Middle frontal gyrus (tissue), 1 donor: Measurements from ENCODE around the gene FGGY.
A peak's percentile ranks its signal among the peaks of the same experiment; 100 is the strongest.
"Not testable (repeated sequence)": the region's sequence is repeated elsewhere in the genome, so short reads cannot be mapped to it uniquely, and the experiment has no call there.

ENCODE experiments used
- DNase-seq: peaks from one replicate; pipeline ENCODE4 v3.0.0-alpha.2; 2015; ENCODE audit warnings: low spot score; ENCODE audit errors: extremely low spot score

The FGGY gene

DNA sequence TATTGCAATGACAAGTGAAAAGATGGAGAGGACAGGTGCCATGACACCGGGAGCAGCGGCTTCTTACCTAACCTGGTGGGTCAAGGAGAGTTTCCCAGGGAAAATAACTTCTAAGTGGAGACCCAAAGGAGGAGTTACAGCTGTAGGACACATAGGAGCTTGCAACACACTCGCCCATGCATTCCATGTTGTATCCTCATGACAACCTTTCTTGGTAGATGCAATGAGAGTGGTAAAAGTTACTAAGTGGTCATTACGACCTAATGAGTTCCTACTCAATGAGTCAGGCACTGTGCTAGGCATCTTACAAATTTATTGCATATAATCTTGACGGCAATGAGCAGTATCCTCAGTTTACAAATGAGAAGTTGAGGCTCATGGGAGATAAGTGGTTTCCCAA is 398.4 kb downstream of the FGGY start:
- DNase-seq = no peak

DNA sequence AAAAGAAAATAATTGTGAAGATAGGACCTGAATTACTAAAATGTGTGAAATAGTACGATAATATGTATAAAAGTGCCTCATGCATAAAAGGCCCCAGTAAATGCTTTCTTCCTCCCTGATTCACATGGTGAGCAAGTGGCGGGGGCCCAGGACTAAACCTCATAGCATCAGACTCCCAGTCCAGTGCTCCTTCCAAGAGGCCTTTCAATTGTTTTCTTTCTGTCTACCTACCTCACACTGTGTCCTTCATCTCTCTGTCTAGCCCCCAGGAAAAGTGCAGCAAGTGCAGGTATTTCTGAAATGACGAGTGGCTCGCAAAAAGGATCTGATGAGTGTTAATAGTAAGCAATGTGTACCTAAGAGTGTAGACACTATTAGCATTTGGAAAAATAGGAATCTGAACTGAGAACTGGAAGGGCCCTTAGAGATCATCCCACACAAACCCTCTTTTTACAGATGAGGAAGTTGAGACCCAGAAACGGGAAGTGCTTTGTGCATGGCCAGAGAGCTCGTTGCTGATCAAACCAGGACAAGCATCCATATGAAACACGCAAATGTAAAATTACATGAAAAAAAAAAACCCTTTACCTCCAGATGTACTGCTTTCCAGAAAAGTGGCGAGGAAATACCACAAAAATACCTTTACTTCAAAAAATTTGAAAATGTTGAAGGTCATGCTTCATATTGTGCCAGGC is 399.7 kb downstream of the FGGY start:
- no peak for DNase-seq

DNA sequence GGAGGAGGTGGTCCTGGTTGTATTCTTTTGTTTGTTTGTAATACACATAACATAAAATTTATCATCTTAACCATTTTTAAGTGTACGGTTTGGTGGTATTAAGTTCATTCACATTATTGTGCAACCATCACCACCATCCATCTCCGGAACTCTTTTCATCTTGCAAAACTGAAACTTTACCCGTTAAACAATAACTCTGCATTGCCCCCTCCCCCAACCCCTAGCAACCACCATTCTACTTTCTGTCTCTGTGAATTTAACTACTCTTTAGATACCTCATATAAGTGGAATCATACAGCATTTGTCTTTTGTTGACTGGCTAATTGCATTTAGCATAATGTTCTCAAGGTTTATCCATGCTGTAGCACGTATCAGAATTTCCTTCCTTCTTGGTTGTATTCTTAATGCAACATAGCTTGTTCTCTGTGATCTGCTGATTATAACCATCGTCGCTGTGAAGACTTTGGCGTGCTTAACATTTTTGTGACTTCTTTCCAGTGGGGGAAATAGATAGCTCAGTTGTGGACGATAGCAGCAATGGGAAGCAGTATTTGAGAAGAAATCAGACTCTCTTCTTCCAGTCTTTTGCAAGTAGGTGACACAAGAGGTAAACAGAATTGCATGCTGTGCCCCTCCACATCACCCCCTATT is 400.4 kb downstream of the FGGY start:
- no peak for DNase-seq

DNA sequence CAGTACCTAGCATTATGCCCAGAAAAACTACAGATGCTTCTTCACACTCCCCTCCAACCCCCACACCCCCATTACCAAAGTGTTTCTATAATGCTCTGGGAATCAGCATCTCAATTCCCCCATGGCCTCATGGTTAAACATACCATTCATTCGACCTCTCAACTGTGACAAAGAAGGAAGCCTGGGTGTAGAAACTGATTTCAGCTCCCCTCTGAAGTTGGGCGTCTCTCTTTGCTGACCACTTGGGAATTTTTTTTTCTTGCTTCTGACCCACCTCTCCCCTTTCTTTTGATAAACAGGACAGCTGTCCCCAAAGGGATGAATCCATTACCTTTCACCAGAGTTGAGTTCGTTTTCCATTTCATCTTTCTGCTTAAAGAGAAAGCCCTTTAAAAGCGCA is 401.5 kb downstream of the FGGY start:
- DNase-seq = no peak

DNA sequence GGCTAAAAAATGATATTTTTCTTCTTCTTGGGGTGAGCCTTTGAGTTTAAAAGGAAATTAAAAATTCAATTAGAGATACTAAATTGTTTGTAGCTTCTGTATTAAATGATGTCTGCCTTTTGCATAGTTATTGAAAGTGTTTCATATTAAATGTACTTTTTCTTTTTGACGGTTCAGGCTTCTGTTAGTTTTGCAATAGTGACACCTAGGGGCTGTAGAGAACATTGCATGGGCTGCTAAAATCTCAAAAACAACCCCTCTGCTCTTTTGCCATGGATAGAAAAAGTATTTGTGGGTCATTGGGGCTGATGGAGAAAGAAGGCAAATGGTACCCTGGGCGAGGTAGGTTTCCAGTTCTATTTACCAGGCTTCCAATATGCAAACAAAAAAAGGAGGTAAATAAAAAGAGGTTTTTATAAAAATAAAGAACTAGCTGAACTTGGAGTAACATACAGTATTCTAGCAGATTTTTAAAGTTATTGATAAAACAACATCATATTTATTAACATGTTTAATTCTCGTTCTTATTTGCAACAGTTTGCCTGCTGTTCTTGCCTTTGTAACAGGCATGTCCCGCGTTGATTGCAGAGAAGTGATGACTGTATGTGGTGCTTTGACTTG is 402.4 kb downstream of the FGGY start:
- peak; percentile 33 for DNase-seq

DNA sequence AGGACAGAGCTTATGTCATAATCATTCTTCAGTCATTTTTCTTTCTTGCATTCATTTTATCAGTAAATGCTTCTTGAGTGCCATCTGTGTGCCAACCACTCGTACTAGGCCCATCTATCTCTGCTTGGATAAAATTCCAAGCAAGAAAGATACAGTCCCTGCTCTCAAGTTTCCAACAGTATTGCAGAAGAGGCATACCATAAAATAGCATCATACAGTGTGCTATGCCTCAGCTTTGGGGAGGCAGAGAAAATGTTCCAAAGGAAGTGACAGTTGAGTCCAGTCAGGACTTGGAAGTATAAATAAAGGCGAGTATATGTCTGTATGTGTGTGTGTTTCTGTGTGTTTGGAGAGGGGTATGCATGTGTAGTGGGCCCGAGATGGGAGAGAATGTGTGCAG is 404.5 kb downstream of the FGGY start:
- no peak for DNase-seq

DNA sequence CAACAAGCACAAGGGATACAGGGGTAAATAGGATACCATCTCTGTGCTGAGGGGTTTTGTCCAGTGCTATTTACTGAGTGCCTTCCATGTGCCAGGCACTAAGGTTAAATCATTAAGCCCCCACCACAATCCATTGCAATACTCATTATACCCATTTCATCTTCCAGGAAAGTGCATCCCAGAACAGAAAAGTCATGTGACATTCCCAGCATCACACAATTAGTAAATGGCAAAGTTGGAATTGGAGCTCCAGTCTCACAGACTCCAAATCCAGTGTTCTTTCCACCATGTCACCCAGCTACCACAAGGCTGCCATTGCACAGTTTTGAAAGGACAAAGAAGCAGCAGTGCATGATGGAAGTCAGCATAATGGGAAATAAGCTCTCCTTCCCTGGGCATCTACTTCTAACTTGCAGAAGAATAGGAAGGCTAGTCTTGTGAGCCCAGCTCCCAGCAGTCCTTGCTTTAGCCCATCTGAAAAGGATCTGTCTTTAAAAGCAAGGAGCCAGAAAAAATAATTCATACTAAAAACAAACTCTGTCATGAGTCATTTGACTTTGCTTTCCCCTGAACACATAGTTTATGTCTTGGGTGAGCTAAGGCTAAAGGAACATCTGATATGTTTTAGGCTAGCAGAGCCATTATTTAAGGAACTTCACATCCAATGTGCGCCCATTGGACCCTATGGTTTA is 406.5 kb downstream of the FGGY start:
- DNase-seq = no peak

DNA sequence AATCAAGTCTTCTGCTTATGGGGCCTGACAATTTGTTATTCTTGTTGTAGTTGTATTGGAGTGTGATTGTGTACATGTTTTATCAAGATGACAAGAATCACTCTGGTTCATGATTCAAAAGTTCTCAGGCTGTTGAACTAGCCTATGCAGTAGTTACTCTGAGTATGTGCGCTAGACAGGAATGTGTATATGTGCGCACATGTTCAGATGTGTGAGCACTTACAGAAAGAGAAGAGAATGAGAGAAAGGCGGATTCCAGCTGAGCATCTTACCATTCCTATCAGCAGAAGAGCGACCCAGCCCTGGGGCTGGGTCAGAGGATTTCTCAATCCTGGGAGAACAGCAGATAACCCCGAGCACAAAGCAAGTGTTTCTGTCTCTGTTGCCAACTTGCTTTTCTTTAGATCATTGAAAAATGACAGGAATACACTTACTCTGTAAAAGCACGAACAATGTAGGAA is 407.1 kb downstream of the FGGY start:
- no peak for DNase-seq

DNA sequence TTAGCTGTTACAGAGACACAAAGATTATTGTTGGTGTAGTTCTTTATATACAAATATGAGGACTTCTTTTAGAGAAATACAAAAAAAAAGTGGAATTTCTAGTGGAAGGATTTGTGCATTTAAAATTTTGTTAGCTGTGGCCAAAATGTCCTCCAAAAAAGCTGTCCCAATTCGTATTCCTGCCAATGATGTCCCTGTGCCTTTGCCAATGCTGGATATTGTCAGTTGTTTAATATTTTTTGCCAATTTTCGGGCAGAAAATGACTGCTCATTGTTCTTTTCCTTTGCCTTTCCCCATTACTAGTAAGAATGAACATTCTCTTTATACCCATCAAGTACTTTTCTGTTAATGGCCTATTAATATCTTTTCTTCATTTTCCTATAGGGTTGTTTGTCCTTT is 407.8 kb downstream of the FGGY start:
- DNase-seq = no peak

DNA sequence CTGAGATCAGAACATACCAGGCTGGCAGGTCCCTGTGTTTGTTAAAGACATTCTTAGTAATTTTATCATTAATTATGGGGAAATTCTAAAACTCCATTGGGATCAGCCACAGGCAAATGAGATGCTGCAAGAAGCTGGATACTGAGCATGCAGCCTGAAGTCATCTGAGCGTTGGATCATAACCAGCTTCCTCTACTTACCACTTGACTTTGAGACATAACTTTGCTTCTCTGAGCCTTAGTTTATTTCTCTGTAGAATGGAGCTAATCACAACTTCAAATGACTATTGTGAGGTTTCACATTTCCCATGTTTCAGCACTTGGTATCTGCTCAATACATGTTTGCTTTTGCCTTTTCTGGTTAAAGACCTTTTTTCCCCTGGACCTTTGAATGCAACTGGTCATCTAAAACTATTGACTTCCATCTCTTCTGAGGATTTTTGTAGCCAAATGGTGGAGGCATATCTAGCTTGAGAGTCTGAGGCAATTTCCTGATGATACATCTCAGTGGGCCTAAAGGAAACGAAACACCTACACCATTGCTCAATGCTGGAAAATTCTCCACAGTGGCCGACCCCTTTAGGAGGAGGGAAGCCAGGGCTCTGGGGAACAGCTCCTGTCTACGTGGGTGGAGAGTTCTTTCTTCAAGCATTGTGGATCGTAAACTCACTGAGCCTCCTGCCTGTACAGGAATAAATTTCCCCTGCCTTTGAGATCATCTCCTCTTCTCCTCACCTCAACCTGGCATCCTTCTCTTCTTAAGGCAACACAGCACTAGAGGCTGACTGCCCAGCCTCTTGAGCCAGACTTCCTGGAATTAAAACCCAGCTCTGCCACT is 408.8 kb downstream of the FGGY start:
- no peak for DNase-seq

DNA sequence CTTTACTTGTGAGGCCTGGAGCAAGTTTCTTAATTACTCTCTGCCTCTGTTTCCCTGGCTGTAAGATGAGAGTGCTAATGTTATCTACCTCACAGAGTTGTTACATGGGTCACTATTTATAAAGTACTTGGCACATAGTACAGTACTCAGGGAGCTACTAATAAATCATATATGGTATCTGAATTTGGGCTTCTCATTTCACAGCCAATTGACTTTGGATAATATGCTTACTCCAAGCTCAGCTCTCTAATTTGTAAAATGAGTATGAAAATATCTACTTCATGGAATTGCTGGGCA is 409.4 kb downstream of the FGGY start:
- DNase-seq = no peak

DNA sequence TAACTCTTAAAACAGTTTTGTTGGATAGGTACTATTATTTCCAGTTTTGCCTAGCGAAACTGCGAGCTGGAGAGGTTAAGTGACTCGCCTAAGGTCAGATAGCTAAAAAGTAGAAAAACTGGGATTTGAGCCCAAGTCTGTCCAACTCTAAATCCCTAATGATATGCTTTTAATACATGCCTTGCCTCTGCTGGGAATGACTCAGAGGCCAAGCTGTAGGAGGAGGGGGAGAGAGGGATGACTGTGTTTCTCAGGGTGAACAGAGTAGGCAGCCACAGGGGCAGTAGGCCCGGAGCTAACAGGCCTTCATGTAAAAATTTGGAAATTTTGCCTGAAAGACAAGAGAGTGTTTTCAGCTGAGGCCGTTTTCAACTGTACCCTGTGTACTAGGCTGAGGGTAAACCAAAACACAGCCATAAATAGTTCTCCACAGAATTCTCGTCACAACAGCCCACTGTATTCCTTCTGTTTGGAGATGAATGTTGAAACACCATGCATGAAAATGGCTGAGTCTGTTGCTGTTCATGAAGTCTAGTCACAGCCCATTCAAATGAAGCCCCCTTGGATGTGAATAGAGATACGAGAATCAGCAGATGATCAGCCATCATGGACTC is 410.4 kb downstream of the FGGY start:
- no peak for DNase-seq

DNA sequence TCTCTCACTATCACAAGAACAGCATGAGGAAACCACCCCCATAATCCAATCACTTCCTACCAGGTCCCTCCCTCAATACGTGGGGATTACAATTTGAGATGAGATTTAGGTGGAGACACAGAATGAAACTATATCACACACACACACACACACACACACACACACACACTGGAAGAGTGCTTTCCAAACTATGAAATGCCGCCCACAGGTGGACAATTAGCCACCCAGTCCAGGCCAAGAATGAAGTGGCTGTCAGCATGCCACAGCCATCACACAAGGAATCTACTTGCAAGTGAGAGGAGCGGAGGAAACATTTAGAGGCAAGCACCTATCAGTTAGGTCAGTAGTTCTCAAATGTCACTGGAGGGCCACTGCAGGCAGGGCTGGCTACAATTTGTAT is 412.4 kb downstream of the FGGY start:
- no peak for DNase-seq

DNA sequence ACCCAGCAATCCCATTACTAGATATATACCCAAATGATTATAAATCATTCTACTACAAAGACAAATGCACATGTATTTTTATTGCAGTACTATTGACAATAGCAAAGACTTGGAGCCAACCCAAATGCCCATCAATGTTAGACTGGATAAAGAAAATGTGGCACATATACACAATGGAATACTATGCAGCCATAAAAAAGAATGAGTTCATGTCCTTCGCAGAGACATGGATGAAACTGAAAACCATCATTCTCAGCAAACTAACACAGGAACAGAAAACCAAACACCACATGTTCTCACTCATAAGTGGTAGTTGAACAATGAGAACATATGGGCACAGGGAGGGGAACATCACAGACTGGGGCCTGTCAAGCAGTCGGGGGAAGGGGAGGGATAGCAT is 414.0 kb downstream of the FGGY start:
- not testable (repeated sequence) for DNase-seq

DNA sequence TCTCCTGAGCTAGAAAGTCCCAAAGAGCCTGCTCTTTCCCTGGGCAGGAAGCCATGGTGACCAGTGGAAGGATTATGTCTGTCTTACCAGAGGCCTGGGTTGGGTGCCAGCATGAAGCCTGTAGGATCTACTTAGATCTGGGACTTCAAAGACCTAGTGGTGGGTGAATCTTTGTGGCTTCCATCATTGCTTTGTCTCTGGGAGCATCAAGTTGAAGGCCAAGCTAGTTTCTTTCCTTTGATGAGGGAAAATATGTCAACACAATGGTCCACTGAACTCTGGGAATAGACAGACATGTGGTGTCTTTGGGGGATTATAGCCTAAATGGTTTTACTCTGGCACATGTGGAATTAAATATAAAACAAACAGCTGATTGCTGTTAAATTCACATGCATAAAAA is 417.3 kb downstream of the FGGY start:
- no peak for DNase-seq

DNA sequence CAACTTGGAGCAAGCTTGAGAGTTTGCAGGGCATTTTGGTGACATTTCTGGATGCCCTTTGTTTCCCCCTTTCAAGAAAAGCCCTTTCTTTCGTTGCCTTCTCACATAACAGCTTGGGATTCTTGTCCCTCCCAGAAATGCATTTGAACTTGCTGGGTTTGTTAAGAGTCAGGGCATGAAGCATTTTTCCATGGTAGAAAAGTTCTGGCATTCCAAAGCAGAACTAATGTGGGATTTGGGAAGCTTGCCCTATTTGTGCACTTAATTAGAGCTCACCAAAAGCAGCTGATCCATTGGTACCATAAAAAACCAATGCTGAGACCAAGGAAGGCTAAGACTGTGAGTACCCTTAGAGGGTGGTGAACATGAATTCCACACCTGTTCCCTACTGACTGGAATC is 418.1 kb downstream of the FGGY start:
- no peak for DNase-seq

DNA sequence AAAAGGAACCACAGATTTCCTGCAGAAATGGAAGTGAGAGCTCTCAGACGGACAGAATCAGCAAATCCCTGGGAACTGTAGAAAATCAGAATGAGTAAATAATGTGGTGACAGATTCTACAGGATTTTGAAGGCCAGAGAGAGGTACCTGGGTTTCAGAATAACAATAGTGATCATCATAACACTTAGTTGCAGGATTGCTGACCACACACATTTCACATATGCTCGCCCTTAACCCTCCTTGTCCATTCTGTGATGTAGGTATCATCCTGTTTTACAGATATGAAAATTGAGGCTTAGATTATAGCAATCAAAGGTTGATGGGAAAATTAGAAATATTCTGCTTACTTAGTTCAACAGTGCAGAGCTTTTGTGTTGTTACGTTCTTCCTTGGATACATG is 419.9 kb downstream of the FGGY start:
- DNase-seq = no peak

DNA sequence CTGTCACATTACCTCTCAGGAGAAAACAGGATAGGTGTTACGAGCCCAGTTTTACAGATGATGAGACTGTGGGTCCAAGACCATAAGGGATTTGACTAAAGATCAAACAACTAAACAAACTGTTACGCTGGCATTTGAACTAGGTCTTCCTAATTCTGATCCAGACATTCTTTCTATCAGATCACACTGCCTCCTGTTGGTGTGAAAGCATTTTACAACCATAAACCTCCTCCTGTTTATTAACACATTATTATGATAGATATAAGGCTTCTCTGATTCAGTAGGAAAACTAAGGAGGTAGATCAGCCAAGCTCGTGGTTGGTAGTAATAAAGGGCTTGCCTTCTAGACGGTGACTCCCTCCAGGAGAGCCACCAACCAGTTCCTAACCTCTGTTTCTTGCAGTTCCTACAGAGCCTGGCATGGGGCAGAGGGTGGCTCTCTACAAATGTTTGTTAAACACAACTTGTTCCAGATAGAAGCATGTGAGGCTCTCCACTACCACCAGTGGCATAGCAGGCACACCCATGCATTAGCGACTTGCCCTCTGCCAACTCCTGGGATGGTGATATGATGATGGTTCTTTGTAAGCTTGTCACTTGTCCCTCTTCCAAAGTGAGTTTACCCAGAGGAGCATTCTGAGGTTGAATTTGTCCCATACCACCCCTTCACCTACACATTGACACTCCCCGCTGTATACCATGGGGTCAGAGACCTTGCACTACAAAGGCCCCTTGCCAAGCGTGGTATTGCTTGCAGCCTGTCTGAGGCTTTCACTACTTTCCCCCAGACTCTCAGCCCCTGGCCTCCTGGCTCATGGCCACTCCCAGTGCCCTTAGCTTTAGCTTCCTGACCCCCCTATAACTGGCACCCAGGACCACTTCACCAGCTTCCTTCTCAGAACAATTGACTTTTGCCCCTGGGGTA is 421.4 kb downstream of the FGGY start:
- no peak for DNase-seq

DNA sequence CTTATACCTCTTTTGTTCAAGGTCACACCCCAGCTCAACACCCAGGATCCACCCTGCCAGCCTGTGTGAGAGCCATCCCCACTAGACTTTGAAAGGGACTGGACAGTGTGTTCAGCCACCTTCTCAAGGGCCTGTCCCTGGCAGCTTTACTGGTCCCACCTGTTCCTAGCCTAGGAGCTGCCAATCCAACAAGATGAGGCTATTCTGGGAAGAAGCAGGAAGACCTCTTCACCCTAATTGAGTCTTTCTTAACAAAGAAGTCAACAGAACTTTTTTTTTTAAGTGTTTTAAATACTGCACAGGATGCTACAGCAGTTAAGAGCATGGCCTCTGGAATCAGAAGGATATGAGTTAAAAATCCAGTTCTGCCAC is 422.1 kb downstream of the FGGY start:
- no peak for DNase-seq
